HepG2 (cell line): Measurements from ENCODE around the gene NEURL2. TPM values are rescaled to one million over a fixed set of nuclear protein-coding genes. Genes with fewer than 3 reads are reported as not detected.
A peak's percentile ranks its signal among the peaks of the same experiment; 100 is the strongest.

Source experiments
- AKNA ChIP-seq: sonication (generic); formaldehyde crosslinking; IDR thresholded peaks from 2 replicates; pipeline ENCODE4 v1.4.0; 2020; ENCODE audit warnings: missing genetic modification reagents, borderline replicate concordance
- ASH2L ChIP-seq: fragments of 300-600, 200-600 bp; sonication (generic); IDR thresholded peaks from 2 replicates; pipeline ENCODE4 v1.7.0; 2017; ENCODE audit warnings: low read depth, mild to moderate bottlenecking, moderate library complexity, mixed read lengths, low read length; ENCODE audit not compliant: insufficient read length
- CHD4 ChIP-seq: fragments of 200-600 bp; sonication (generic); IDR thresholded peaks from 2 replicates; pipeline ENCODE4 v1.7.0; 2017; ENCODE audit warnings: mild to moderate bottlenecking, low read length, borderline replicate concordance
- HOXA9 ChIP-seq: sonication (generic); formaldehyde crosslinking; IDR thresholded peaks from 2 replicates; pipeline ENCODE4 v1.8.1; 2022; ENCODE audit warnings: missing genetic modification reagents, mild to moderate bottlenecking, moderate library complexity, borderline replicate concordance
- KDM5B ChIP-seq: sonication (generic); formaldehyde crosslinking; IDR thresholded peaks from 2 replicates; pipeline ENCODE4 v1.4.0; 2020; ENCODE audit warnings: missing genetic modification reagents, mild to moderate bottlenecking, borderline replicate concordance
- MEIS2 ChIP-seq: sonication (generic); formaldehyde crosslinking; IDR thresholded peaks from 2 replicates; pipeline ENCODE4 v1.9.0; 2021; ENCODE audit warnings: mild to moderate bottlenecking, missing genetic modification reagents
- MYNN ChIP-seq: sonication (generic); formaldehyde crosslinking; IDR thresholded peaks from 2 replicates; pipeline ENCODE4 v1.4.0; 2020; ENCODE audit warnings: mild to moderate bottlenecking, low read depth, missing genetic modification reagents
- NFE2L1 ChIP-seq: sonication (generic); formaldehyde crosslinking; IDR thresholded peaks from 2 replicates; pipeline ENCODE4 v1.4.0; 2020; ENCODE audit warnings: missing genetic modification reagents, mild to moderate bottlenecking, borderline replicate concordance
- NKX3-1 ChIP-seq: sonication (generic); formaldehyde crosslinking; IDR thresholded peaks from 2 replicates; pipeline ENCODE4 v1.5.0; 2020; ENCODE audit warnings: missing genetic modification reagents
- NR1H2 ChIP-seq: sonication (generic); formaldehyde crosslinking; IDR thresholded peaks from 2 replicates; pipeline ENCODE4 v1.8.1; 2022; ENCODE audit warnings: low read depth, missing genetic modification reagents, borderline replicate concordance
- POLR2AphosphoS2 ChIP-seq: IDR thresholded peaks from 2 replicates; pipeline ENCODE4 v1.6.1; 2011; ENCODE audit warnings: low read depth, low read length, improper control_type of control experiment
- RXRB ChIP-seq: IDR thresholded peaks from 2 replicates; pipeline ENCODE4 v1.6.1; 2016; ENCODE audit warnings: borderline replicate concordance, missing genetic modification reagents, missing compliant biosample characterization
- SIN3A ChIP-seq: IDR thresholded peaks from 2 replicates; pipeline ENCODE4 v1.6.1; 2011; ENCODE audit warnings: low read depth, mild to moderate bottlenecking, control low read depth, low read length, borderline replicate concordance
- TAF1 ChIP-seq: sonication (generic); formaldehyde crosslinking; IDR thresholded peaks from 2 replicates; pipeline ENCODE4 v1.4.0; 2020; ENCODE audit warnings: missing genetic modification reagents
- ZC3H4 ChIP-seq: sonication (generic); formaldehyde crosslinking; IDR thresholded peaks from 2 replicates; pipeline ENCODE4 v1.4.0; 2020; ENCODE audit warnings: missing genetic modification reagents, borderline replicate concordance
- ZNF44 ChIP-seq: sonication (generic); formaldehyde crosslinking; IDR thresholded peaks from 2 replicates; pipeline ENCODE4 v1.5.1; 2020; ENCODE audit warnings: mild to moderate bottlenecking, missing genetic modification reagents
- polyA plus RNA-seq, 8 experiments: library from polyadenylated mRNA; depleted of rRNA in 3 of 8; stranded (reverse) in 7 of 8; unstranded in 1 of 8; fragments of >200 nt; fragmentation: Illumina TruSeq in 4 of 8; extraction: Trizol in 4 of 8; gene quantifications; 2 replicates each; pipeline versions ENCODE4 v1.2.1 to v1.2.3, GENCODE V29; 2011 to 2016; ENCODE audit warnings: low read depth in 4 of 8, missing spikeins in 1 of 8, mixed read lengths in 1 of 8; ENCODE audit not compliant: insufficient read depth in 1 of 8
- total RNA-seq, 5 experiments: library from RNA; depleted of rRNA; stranded (reverse); fragments of >200 nt; fragmentation: Illumina TruSeq; extraction: Trizol; gene quantifications; 2 replicates each; pipeline ENCODE4 v1.2.3, GENCODE V29; 2016; ENCODE audit warnings: low read depth in 1 of 5
- TF ChIP-seq, protein P1 (sequence below): sonication (generic); formaldehyde crosslinking; IDR thresholded peaks from 2 replicates; pipeline ENCODE4 v1.9.0; 2022; ENCODE audit warnings: low read depth, missing genetic modification reagents
- TF ChIP-seq, protein P2 (sequence below): sonication (generic); formaldehyde crosslinking; IDR thresholded peaks from 2 replicates; pipeline ENCODE4 v1.4.0; 2020; ENCODE audit warnings: missing genetic modification reagents
- TF ChIP-seq, protein P3 (sequence below): sonication (generic); formaldehyde crosslinking; IDR thresholded peaks from 2 replicates; pipeline ENCODE4 v1.5.1; 2020; ENCODE audit warnings: missing genetic modification reagents, mild to moderate bottlenecking, borderline replicate concordance

The NEURL2 gene
- total and polyA plus RNA-seq, 2 of the 13 experiments (the other 11 are each of a cell fraction or from before 2014, with no cell fraction given): 7.2 to 9.7 TPM

DNA sequence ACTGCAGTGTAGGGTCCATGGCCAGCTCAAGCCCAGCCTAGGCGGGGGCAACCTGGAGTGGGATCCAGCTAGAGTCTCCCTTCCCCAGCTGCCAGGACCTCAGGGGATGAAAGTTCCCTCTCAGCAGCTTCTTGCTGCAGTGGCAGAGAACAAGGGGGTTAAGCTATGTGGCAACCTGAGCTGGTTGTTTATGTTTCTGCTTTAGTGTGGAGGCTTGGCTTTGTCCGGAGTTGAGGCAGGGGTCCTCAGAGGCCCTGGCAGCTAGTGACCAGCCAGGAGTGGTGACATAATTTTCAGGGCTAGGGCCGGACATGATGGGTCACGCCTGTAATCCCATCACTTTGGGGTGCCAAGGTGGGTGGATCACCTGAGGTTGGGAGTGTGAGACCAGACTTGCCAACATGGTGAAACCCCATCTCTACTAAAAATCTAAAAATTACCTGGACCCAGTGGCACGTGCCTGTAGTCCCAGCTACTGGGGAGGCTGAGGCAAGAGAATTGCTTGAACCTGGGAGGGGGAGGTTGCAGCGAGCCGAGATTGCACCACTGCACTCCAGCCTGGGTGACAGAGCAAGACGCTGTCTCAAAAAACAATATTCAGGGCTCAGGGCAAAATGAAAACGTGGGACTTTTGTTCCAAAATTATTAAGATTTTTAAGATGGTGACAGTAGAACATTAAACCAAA, 35.0 kb upstream of the NEURL2 start (continued):
- TF ChIP-seq MEIS2: no peak
- no peak for TF ChIP-seq NFE2L1 (CRISPR knock-in tag)
- TF ChIP-seq NR1H2 (CRISPR knock-in tag): no peak
- TF ChIP-seq KDM5B (CRISPR knock-in tag): no peak
- TF ChIP-seq, protein P1, sequence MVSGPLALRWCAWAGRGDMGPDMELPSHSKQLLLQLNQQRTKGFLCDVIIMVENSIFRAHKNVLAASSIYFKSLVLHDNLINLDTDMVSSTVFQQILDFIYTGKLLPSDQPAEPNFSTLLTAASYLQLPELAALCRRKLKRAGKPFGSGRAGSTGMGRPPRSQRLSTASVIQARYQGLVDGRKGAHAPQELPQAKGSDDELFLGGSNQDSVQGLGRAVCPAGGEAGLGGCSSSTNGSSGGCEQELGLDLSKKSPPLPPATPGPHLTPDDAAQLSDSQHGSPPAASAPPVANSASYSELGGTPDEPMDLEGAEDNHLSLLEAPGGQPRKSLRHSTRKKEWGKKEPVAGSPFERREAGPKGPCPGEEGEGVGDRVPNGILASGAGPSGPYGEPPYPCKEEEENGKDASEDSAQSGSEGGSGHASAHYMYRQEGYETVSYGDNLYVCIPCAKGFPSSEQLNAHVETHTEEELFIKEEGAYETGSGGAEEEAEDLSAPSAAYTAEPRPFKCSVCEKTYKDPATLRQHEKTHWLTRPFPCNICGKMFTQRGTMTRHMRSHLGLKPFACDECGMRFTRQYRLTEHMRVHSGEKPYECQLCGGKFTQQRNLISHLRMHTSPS: no peak
- no peak for TF ChIP-seq SIN3A
- no peak for TF ChIP-seq POLR2AphosphoS2
- TF ChIP-seq ZNF44 (CRISPR knock-in tag): no peak
- TF ChIP-seq AKNA (CRISPR knock-in tag): 0 out of 2 replicates have a peak, but pooled peaks have one; percentile 54
- TF ChIP-seq RXRB: no peak
- no peak for TF ChIP-seq ZC3H4
- TF ChIP-seq HOXA9: no peak
- TF ChIP-seq ASH2L: no peak
- TF ChIP-seq, protein P2, sequence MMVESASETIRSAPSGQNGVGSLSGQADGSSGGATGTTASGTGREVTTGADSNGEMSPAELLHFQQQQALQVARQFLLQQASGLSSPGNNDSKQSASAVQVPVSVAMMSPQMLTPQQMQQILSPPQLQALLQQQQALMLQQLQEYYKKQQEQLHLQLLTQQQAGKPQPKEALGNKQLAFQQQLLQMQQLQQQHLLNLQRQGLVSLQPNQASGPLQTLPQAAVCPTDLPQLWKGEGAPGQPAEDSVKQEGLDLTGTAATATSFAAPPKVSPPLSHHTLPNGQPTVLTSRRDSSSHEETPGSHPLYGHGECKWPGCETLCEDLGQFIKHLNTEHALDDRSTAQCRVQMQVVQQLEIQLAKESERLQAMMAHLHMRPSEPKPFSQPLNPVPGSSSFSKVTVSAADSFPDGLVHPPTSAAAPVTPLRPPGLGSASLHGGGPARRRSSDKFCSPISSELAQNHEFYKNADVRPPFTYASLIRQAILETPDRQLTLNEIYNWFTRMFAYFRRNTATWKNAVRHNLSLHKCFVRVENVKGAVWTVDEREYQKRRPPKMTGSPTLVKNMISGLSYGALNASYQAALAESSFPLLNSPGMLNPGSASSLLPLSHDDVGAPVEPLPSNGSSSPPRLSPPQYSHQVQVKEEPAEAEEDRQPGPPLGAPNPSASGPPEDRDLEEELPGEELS (CRISPR knock-in tag): no peak
- no peak for TF ChIP-seq CHD4
- TF ChIP-seq, protein P3, sequence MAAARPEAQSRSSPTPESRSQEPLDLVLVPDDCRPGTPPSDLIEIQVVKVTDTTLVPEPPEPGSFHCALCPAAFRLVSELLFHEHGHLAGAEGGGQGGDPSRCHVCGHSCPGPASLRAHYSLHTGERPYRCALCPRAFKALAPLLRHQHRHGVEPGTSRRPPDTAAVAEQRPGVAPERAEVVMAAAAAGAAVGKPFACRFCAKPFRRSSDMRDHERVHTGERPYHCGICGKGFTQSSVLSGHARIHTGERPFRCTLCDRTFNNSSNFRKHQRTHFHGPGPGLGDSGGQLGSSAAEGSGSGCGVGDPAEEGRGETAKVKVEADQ (CRISPR knock-in tag): no peak
- TF ChIP-seq MYNN (CRISPR knock-in tag): no peak
- TF ChIP-seq NKX3-1 (CRISPR knock-in tag): no peak
- no peak for TF ChIP-seq TAF1
